Heart left ventricle (tissue), 13 donors: Measurements from ENCODE around the gene KL.

Source experiments
- POLR2A ChIP-seq, 2 donors: fragments of 450-650 bp; IDR thresholded peaks; one replicate each; pipeline ENCODE4 v1.6.1; 2017; ENCODE audit warnings: antibody characterized with exemption in 2 of 2, mild to moderate bottlenecking in 2 of 2, moderate library complexity in 2 of 2
- TF ChIP-seq, protein P1 (sequence below), 12 donors: fragments of 200-600 bp; sonication (generic) in 4 of 12; IDR thresholded peaks; one replicate each; pipeline versions ENCODE4 v1.5.0 to v1.8.0; 2018 to 2022; ENCODE audit warnings: antibody characterized with exemption in 12 of 12, mild to moderate bottlenecking in 5 of 12
- donor health status: ischemic (EF 13 %, LVEDD 7.1; RV severe dilation, severe dysfunction).
- donor health status: DM: no; HTN: yes; CAD: no.
- donor health status: DM: no; HTN: no; CAD: no.
- donor health status: ischemic (EF 25% LVEDD 6.9; RV normal size, moderate dysfunction).
- donor health status: ischemic (EF 25% LVEDD 5.7; RV mildly dilated, moderate dysfunction).
- donor health status: ischemic (EF 35%, LVEDD 5.7; RV mildly dilated, moderate dysfunction).
- donor health status: nonischemic (EF 11% LVEDD 7.7; RV severe dilation, severe dysfunction).
- donor health status: DM: yes; HTN: yes; CAD: no.
- donor health status: PGD.
- donor health status: ischemic (EF 29% LVEDD 5.4; RV normal size, mild dysfunction).
- donor health status: nonischemic (EF 23%, LVEDD 6.1; RV moderate dilation, normal function).

DNA sequence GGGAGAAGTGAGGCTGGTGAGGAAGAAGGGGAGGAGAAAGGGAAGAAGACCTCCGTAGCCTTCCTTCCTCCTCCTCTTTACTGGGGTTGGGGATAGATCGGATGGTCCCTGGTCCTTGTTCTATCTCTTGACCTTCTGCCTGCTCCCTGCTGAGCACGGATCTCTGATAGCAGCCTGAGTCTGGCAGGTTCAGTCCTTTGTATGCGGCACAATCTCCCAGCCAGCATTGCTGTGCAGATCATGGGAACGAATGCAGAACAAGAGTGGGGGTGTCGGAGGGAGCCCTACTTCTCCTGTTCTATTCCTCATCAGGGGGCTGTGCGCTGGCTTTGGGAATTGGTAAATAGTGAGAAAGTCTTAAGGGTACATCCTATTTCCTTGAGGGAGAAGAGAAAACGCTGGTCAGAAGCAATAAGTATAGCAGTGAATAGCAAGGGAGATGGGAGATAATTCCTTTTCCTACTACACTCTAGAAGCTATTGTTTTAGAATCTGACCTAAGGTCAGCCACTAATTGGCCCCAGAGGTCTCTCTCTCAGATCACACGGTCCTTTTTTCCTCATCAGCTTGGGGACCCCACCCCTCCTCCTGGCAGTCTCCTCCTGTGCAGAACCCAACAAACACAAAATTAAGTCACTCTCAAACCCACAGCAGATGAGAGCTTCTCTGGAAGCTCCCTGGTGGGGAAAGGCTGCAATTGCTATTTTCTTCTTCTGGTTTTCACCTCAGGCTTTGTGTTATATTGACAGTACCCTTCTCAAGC is 41.0 kb downstream of the KL start:
- TF ChIP-seq, protein P1, sequence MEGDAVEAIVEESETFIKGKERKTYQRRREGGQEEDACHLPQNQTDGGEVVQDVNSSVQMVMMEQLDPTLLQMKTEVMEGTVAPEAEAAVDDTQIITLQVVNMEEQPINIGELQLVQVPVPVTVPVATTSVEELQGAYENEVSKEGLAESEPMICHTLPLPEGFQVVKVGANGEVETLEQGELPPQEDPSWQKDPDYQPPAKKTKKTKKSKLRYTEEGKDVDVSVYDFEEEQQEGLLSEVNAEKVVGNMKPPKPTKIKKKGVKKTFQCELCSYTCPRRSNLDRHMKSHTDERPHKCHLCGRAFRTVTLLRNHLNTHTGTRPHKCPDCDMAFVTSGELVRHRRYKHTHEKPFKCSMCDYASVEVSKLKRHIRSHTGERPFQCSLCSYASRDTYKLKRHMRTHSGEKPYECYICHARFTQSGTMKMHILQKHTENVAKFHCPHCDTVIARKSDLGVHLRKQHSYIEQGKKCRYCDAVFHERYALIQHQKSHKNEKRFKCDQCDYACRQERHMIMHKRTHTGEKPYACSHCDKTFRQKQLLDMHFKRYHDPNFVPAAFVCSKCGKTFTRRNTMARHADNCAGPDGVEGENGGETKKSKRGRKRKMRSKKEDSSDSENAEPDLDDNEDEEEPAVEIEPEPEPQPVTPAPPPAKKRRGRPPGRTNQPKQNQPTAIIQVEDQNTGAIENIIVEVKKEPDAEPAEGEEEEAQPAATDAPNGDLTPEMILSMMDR (IDR thresholded peaks at IDR 0.05): peak; percentile 27 to 59 (median 34)
- no peak for TF ChIP-seq POLR2A (IDR thresholded peaks at IDR 0.05)
